ENCODE results near the gene SYT2. TPM values are rescaled to one million over a fixed set of nuclear protein-coding genes. Genes with fewer than 3 reads are reported as not detected.

SYT2 gene
- total RNA-seq, 1 donor from 2014 or later = 0.26 TPM

DNA sequence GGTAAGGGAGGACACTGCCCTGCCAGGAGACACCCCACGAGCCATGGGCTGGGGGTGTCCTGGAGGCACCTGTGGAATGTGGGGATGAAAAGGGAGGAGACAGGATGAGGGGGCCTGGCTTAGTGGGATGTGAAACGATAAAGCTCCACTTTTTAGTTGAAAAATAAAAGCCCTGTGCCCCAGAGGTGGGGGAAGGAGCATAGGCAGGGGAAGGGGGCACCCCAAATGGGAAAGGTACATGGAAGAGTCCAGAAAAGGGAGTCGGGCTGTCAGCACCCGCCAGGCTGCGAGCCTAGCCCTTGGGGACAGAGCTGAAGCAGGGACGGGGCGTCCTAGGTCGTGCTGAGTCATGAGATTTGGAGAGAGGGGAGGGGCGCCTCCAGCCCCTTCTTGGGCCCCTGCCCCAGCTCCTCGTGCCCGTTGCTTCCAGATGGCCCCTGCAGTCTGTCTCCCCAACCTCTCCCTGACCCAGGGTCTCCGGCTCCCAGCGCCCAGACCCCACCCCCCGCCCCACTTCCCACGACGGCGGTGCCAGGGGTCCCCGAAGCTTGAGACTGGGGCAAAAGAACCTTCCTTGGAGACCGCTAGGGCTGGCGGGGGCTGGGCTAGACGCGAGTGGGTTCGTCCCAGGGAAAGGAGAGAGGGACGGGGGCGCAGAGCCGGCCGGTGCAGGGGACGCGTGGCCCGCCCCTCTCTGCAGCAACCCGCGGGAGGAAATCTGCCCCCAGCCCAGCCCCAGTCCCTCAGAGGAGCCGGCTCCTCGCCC is 795 bp downstream of the SYT2 start:
- no peaks in the 10 kb centered on the region for H3K36me3 ChIP-seq
- peaks cover 23% of the 10 kb centered on the region for H3F3A ChIP-seq (ENCODE audit: low read depth)
- no peaks in the 10 kb centered on the region for H3K9me3 Mint-ChIP-seq
- H3K4me1 ChIP-seq = peaks cover 34% of the 10 kb centered on the region
- no peak overlapping the region for H3K9ac ChIP-seq
- DNase-seq (ENCODE audit: low spot score) = peak; percentile 62
- H3K9me3 ChIP-seq (ENCODE audit: low read depth) = no peaks in the 10 kb centered on the region
- no peak overlapping the region for H3K27ac Mint-ChIP-seq
- H4K20me1 ChIP-seq (ENCODE audit: low read depth) = peaks cover 12% of the 10 kb centered on the region
- H3K79me2 ChIP-seq (ENCODE audit: low read depth) = no peaks in the 10 kb centered on the region
- H3K27me3 Mint-ChIP-seq (ENCODE audit: insufficient read depth, low read depth) = peaks cover 45% of the 10 kb centered on the region
- no peaks in the 10 kb centered on the region for H3K36me3 Mint-ChIP-seq
- H3K4me1 Mint-ChIP-seq = peaks cover 30% of the 10 kb centered on the region
- no peak overlapping the region for H3K27ac ChIP-seq
- H2AFZ ChIP-seq (replicated peaks) = peak overlapping the region; percentile 89
- H3K4me3 ChIP-seq = peak overlapping the region; percentile 60
- H3K27me3 ChIP-seq = peaks cover 72% of the 10 kb centered on the region
- H3K4me3 Mint-ChIP-seq = peak overlapping the region; percentile 79
- TF ChIP-seq EZH2 (IDR thresholded peaks at IDR 0.05) (no peak), EZH2phosphoT487 (IDR thresholded peaks at IDR 0.05) (no peak)
- TF ChIP-seq, protein P1, sequence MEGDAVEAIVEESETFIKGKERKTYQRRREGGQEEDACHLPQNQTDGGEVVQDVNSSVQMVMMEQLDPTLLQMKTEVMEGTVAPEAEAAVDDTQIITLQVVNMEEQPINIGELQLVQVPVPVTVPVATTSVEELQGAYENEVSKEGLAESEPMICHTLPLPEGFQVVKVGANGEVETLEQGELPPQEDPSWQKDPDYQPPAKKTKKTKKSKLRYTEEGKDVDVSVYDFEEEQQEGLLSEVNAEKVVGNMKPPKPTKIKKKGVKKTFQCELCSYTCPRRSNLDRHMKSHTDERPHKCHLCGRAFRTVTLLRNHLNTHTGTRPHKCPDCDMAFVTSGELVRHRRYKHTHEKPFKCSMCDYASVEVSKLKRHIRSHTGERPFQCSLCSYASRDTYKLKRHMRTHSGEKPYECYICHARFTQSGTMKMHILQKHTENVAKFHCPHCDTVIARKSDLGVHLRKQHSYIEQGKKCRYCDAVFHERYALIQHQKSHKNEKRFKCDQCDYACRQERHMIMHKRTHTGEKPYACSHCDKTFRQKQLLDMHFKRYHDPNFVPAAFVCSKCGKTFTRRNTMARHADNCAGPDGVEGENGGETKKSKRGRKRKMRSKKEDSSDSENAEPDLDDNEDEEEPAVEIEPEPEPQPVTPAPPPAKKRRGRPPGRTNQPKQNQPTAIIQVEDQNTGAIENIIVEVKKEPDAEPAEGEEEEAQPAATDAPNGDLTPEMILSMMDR (IDR thresholded peaks at IDR 0.05) = no peak
- H3K4me2 ChIP-seq = peak overlapping the region; percentile 99

DNA sequence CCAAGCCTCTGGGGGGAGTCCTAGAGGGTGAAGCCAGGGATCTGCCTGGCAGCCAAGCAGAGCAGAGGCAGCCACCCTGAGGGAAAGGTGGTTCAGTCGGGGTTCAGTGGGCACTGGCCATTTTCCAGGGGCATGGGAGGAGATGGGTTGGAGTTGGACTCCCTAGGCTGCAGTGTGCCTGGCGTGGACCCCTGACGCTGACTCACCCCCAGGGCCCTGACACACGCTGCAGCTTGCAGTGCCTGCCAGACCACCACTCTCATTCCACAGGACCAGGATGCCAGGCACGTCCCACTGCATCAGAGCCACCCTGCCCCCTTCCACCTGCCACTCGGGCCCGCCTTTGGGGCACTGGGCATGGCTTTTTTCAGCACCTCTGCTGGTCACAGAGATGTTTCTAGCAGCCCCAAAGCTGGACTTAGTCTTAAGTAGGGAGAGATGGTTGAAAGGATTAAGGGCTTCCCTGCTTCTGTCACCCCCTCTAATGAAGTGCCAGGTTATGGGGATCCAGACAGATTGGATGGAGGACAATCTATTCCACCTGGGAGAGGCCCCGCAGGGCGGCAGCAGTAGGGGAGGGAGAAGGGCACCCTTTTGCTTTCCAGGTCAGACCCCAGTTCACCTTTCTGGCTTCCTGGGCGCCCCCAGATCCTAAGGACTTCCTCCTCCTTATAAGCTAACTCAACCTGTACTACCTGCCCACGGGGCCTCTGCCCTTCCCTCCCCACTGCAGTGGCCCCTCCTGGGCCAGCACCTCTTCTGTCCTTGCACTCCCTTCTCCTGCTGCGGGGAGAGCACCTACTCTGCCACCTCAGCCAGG is 1.6 kb downstream of the SYT2 start:
- H3K4me3 Mint-ChIP-seq = peak overlapping the region; percentile 78
- H3K9me3 ChIP-seq (ENCODE audit: low read depth) = no peaks in the 10 kb centered on the region
- DNase-seq (ENCODE audit: low spot score) = no peak
- no peaks in the 10 kb centered on the region for H3K9me3 Mint-ChIP-seq
- H3K79me2 ChIP-seq (ENCODE audit: low read depth) = no peaks in the 10 kb centered on the region
- H3F3A ChIP-seq (ENCODE audit: low read depth) = peaks cover 23% of the 10 kb centered on the region
- peaks cover 45% of the 10 kb centered on the region for H3K27me3 Mint-ChIP-seq (ENCODE audit: insufficient read depth, low read depth)
- no peak overlapping the region for H3K27ac ChIP-seq
- H3K4me2 ChIP-seq = peak overlapping the region; percentile 99
- no peak overlapping the region for H3K27ac Mint-ChIP-seq
- H2AFZ ChIP-seq (replicated peaks) = no peak overlapping the region
- H3K4me3 ChIP-seq = no peak overlapping the region
- H3K9ac ChIP-seq = no peak overlapping the region
- H3K27me3 ChIP-seq = peaks cover 76% of the 10 kb centered on the region
- H3K4me1 Mint-ChIP-seq = peaks cover 34% of the 10 kb centered on the region
- H3K36me3 Mint-ChIP-seq = no peaks in the 10 kb centered on the region
- no peaks in the 10 kb centered on the region for H3K36me3 ChIP-seq
- peaks cover 12% of the 10 kb centered on the region for H4K20me1 ChIP-seq (ENCODE audit: low read depth)
- TF ChIP-seq EZH2phosphoT487 (IDR thresholded peaks at IDR 0.05) = no peak
- no peak for TF ChIP-seq EZH2 (IDR thresholded peaks at IDR 0.05)
- TF ChIP-seq, protein P1 (IDR thresholded peaks at IDR 0.05) = no peak
- peaks cover 34% of the 10 kb centered on the region for H3K4me1 ChIP-seq

- H3K4me3 ChIP-seq = no peak overlapping the region
- no peaks in the 10 kb centered on the region for H3K36me3 ChIP-seq
- no peak overlapping the region for H3K9ac ChIP-seq
- Mint-ChIP-seq H3K9me3 (no peaks in the 10 kb centered on the region), H3K27me3 (ENCODE audit: insufficient read depth, low read depth) (peaks cover 49% of the 10 kb centered on the region), H3K36me3 (no peaks in the 10 kb centered on the region), H3K27ac (no peak overlapping the region), H3K4me1 (peaks cover 26% of the 10 kb centered on the region), H3K4me3 (peak overlapping the region; percentile 60)
- no peaks in the 10 kb centered on the region for H3K9me3 ChIP-seq (ENCODE audit: low read depth)
- TF ChIP-seq, protein P1 (IDR thresholded peaks at IDR 0.05) = no peak
- no peak for TF ChIP-seq EZH2 (IDR thresholded peaks at IDR 0.05)
- H3K27me3 ChIP-seq = peaks cover 83% of the 10 kb centered on the region
- H3K79me2 ChIP-seq (ENCODE audit: low read depth) = no peaks in the 10 kb centered on the region
- no peak for DNase-seq (ENCODE audit: low spot score)
- H3K4me1 ChIP-seq = peaks cover 23% of the 10 kb centered on the region
- H3F3A ChIP-seq (ENCODE audit: low read depth) = peaks cover 11% of the 10 kb centered on the region
- no peak overlapping the region for H2AFZ ChIP-seq (replicated peaks)
- H4K20me1 ChIP-seq (ENCODE audit: low read depth) = peaks cover 6% of the 10 kb centered on the region
- no peak overlapping the region for H3K4me2 ChIP-seq
- H3K27ac ChIP-seq = no peak overlapping the region
Observed at GRCh38 chr1:202706851-202707250, 3.4 kb downstream of the SYT2 start.
